Fibroblast of skin of left quadriceps (primary cell): ENCODE data around the gene SKI.
"Not testable (repeated sequence)": the region's sequence is repeated elsewhere in the genome, so short reads cannot be mapped to it uniquely, and the experiment has no call there.

Experiments
- DNase-seq, 2 experiments: peaks; one replicate each; pipeline ENCODE4 v3.0.0-alpha.2; 2013; ENCODE audit warnings: low read depth in 2 of 2

The SKI gene

GRCh38 chr1:2291577-2291976 lies 63.5 kb downstream of the SKI start:
- DNase-seq, result no peak

- DNase-seq, result no peak
Observed at GRCh38 chr1:2292725-2293450, 64.8 kb downstream of the SKI start.

DNA sequence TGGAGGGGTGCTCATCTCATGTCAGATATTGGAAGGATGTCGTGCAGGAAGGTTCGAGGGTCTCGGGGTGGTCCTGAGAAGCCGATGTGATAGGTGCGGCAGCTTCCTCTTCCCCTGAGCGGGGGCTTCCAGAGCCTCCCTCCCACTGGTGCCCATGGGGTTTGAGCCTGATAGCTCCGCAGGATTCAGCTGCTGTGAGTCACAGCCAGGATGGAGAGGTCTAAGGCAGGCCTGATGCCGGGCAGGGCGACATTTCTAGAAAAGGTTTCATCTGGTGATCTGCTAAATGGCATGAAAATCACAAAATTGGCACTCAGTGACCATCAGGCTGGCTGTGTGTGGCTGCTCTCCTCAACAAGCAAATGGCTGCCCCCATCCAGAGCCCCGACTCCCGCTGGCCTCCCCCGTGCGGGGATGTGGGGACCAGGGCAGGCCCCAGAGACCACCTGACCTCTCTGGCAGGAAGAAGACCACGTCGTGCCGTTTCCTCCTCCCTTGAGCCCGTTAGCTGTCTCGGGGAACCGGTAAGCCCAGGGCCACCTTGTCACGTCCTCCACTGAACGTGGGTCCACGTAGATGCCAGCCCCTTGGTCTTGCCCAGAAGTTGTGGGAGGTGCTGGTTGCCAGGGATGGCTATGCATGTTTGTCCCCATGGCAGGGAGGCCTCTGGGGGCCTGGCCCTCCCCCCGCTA lies 66.1 kb downstream of the SKI start:
- no peak for DNase-seq

- no peak for DNase-seq
Observed at GRCh38 chr1:2294725-2295078, 66.6 kb downstream of the SKI start.

GRCh38 chr1:2295526-2295925 lies 67.4 kb downstream of the SKI start:
- no peak for DNase-seq

DNA sequence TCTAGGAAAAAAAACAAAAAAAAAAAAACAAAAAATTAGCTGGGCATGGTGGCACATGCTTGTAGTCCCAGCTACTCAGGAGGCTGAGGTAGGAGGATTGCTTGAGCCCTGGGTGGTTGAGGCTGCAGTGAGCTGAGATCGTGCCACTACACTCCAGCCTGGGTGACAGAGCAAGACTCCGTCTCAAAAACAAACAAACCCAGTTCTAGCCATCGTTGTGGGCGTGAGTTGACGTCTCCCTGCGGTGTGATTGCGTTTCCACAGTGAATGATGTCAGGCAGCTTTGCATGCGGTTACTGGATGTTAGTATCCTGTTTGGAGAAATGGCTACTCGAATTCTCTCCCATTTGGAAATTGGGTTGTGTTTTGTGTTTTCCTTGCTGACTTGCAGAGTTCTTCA lies 68.1 kb downstream of the SKI start:
- not testable (repeated sequence) for DNase-seq

DNA sequence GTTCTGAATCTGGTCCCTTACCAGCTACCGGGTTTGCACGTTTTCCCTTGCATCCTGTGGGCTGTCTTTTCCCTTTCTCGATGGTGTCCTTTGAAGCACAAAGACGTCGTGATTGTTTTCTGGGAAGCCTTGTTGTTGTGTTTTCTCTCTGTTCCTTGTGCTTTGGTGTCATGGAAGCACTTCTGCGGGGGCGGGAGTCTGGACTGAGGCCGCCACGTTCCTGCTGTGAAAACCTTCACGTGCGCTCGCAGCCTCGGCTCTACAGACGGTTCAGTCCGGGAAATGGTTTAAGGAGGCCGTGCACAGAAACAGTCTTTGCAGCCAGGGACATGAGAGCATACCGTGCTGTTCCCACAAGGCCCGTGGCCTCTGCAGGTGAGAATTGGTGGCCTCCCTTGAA lies 68.5 kb downstream of the SKI start:
- no peak for DNase-seq

- DNase-seq, result no peak
Observed at GRCh38 chr1:2297246-2298011, 69.3 kb downstream of the SKI start.

DNA sequence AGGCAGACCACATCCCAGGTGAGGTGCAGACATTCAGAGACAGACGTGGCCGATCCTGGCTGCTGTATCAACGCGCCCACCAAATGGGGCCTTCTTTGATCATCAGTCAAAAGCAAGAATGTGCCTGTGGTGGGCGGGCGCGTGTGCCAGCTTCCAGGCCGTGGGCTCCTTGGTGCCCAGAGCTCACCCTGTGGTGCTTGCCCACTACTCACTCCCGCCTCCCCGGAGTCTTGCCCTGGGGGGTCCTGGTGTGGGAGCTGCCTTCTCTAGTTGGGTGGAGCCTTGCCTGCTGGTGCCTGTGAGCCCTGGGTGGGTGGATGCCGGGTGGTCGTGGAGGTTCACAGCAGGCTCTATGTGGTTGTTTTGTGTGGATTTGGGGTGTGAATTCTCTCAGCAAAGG lies 70.6 kb downstream of the SKI start:
- no peak for DNase-seq

- no peak for DNase-seq
Observed at GRCh38 chr1:2299131-2299627, 71.1 kb downstream of the SKI start.

GRCh38 chr1:2300004-2300771 lies 72.1 kb downstream of the SKI start:
- no peak for DNase-seq

DNA sequence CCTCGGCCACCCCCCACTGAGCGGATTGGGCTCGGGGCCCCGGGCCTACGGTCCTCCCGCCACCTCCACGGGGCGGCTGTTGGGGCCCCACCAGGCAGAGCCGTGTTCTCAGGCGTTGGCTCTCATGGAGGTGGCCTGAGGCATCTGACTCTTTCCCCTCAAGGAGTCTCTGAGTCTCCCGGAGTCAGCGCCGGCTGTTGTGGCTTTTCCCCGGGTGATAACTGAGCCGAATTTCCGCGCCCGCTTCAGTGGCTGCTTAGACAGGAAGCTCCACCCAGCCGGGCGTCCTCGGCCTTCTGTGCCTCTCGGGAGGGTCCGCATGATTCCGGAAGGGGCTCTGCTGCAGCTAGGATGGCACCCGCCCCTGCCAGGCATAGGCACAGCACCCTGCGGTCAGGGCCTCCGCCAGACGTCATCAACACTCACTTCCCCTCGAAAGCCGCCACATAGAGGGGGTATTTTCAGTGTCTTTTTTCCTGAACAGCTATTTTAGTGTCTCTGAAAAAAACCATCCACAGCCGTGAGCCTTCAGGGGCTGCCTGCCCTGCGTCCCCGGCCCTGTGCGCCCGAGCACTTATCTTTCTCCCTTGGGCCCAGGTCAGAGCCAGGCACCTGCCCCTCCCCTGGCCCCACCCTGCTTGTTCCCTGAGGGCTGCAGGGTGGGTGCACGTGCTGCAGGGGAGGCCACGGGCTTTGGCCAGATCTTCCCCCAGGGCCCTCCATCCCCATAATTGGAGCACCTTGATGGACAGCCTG lies 72.9 kb downstream of the SKI start:
- DNase-seq, result no peak

DNA sequence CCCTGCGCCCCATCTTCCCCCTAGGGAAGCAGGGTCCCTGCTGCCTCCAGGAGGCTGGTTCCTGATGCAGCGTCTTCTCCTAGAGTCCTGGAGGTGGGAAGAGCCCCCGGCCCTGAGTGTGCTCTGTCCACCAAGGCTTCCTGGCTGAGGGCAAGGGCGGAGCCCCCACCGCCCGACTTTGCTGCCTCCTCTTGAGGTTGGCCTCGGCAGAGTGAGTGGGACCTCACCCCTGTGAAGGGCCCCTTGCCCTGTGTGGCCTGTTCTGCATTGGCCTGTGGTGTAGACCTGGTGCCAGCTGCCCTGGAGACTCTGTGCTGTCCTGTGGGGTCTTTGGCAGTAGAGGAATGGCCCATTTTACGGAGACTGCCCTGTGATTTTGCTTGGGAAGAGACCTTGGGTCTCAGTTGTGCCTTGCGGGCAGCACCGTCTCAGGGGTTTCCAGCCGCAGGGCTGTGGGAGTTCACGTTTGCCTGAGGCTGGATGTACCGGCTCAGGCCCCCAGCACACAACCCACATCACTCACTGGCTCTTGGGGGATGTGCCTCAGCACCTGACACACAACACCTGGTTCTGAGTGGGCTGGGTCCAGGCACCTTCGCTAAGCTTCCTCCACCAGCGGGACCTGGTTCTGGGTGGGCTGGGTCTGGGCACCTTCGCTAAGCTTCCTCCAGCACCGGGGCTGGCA lies 73.6 kb downstream of the SKI start:
- no peak for DNase-seq

DNA sequence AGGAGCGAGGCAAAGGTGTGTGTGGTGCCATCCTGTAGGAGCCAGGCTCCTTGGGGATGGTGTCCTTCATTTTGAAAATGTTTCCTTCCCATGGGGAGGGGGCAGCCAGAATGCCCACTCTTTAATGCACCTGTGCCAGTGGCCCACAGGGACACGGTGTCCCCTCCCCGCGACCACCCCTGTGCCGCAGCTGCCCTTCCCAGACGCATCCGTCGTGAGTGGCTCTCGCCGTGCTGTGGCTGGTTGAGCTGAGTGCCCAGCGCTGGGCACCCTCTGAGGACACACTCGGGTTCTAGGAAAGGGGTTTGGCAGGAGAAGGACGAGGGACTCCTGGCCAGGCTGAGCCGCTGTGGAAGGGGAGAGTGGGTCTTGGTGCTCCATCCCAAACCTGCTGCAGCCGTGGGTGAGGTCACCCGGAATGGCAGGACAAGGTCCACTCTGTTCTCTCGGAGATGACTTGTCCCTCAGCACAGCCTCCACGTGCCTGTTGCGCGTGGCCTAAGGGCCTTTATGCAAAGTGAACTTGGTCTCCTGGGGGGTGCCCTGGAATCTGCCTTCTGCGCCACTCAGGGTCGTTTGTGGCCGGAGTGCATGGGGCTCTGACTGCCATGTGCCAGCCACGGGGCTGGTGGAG lies 74.3 kb downstream of the SKI start:
- no peak for DNase-seq

DNA sequence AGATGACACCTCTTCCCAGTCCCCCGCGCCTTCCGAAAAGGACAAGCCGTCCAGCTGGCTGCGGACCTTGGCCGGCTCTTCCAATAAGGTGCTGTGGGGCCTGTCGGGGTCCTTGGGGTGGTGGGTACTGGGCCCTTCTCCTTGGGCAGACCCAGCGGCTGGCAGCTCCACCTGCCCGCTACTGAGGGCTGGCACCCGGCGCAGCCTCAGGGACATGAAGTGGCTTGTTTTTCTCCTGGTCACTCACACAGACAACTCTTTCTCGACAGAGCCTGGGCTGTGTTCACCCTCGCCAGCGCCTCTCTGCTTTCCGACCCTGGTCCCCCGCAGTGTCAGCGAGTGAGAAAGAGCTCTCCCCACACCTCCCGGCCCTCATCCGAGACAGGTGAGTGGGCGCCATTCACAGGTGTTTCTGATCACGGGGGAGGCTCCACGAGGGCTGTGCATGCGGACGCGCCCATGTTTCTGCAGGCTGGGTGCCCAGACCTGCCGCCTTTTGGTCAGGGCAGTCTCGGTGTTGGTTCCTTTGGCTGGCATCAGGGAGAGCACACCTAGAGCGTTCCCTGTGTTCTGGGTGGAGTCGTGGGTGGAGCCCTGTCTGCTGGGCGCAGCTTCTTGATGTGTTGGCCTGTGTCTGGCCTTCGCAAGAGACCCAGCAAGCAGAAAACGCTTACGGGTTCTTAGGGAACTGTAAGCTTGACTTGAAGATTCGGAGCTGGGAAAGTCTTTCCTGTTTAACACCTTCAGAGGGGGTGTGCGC lies 75.1 kb downstream of the SKI start:
- no peak for DNase-seq

DNA sequence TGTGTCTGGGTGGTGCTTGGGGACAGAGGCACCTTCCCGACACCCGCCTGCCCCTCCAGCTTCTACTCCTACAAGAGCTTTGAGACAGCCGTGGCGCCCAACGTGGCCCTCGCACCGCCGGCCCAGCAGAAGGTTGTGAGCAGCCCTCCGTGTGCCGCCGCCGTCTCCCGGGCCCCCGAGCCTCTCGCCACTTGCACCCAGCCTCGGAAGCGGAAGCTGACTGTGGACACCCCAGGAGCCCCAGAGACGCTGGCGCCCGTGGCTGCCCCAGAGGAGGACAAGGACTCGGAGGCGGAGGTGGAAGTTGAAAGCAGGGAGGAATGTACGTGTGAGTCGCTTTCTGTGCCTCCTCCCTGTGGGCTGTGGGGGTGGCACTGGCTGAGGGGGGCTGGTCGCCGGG lies 75.7 kb downstream of the SKI start:
- DNase-seq, result no peak

GRCh38 chr1:2304282-2304681 lies 76.2 kb downstream of the SKI start:
- DNase-seq, result no peak

GRCh38 chr1:2304921-2305681 lies 77.0 kb downstream of the SKI start:
- no peak for DNase-seq
